AG09319 (cell line): ENCODE measurements around the gene GPR27.

ENCODE experiments used
- DNase-seq: peaks from one replicate; pipeline ENCODE4 v3.0.0-alpha.2; 2010; ENCODE audit warnings: low read depth; ENCODE audit errors: extremely low read depth
- TF ChIP-seq, protein P1 (sequence below): IDR thresholded peaks from 2 replicates; pipeline ENCODE4 v1.5.1; 2011; ENCODE audit warnings: low read depth, mild to moderate bottlenecking, inconsistent platforms, low read length, moderate library complexity

Gene GPR27

DNA sequence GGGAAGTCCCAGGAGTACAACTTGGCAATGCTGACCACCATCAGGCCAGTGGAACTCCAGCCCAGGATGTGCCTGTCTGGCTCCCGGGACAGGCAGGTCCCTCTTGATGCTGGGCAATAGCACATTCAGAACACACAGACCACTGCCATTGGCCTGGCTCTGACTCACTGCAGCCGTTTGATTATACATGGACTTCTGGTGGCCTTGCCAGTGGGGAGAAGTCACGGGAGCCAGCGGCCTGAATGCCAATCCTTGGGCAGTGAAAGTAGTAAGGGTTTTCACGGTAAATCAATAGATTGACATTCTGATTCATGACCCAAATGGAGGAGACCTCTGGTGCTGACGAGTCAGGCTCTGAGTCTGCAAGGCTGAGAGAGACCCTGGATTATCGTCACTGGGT lies 43.8 kb downstream of the GPR27 start:
- TF ChIP-seq, protein P1, sequence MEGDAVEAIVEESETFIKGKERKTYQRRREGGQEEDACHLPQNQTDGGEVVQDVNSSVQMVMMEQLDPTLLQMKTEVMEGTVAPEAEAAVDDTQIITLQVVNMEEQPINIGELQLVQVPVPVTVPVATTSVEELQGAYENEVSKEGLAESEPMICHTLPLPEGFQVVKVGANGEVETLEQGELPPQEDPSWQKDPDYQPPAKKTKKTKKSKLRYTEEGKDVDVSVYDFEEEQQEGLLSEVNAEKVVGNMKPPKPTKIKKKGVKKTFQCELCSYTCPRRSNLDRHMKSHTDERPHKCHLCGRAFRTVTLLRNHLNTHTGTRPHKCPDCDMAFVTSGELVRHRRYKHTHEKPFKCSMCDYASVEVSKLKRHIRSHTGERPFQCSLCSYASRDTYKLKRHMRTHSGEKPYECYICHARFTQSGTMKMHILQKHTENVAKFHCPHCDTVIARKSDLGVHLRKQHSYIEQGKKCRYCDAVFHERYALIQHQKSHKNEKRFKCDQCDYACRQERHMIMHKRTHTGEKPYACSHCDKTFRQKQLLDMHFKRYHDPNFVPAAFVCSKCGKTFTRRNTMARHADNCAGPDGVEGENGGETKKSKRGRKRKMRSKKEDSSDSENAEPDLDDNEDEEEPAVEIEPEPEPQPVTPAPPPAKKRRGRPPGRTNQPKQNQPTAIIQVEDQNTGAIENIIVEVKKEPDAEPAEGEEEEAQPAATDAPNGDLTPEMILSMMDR: no peak
- no peak for DNase-seq

DNA sequence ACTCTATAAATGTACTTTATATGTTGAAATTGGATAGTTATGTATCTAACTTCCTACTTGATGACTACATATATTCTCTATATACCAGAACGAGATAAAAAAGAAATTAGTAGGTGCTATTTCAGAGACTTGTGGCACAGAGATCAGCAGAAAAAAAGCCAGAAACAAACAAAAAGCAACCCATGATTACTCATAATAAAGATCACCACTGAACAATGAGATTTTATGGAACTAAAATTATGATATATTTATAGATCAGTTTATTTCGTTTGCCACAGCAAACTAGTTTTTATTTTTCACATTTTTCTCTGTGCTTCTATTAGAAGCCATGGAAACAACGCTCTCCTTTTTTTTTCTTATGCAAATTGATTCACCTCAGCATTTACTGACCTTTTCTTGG lies 46.4 kb downstream of the GPR27 start:
- TF ChIP-seq, protein P1: no peak
- DNase-seq: no peak

DNA sequence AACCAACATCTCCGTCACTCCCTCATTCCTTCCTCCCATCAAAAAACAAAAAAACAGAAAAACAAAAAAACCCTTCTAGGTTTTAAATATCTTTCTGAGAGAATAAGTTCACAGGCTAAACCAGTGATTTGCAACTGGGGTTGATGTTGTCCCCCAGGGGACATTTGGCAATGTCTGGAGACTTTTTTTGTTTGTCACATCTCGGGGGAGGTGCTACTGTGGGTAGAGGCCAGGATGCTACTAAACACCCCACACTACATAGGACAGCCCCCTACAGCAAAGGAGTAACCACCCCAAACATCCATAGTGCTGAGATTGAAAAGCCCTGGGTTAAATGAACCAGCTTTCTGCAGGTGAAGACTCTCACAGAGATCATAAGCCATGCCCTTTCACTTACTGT lies 48.3 kb downstream of the GPR27 start:
- no peak for DNase-seq
- TF ChIP-seq, protein P1: no peak

DNA sequence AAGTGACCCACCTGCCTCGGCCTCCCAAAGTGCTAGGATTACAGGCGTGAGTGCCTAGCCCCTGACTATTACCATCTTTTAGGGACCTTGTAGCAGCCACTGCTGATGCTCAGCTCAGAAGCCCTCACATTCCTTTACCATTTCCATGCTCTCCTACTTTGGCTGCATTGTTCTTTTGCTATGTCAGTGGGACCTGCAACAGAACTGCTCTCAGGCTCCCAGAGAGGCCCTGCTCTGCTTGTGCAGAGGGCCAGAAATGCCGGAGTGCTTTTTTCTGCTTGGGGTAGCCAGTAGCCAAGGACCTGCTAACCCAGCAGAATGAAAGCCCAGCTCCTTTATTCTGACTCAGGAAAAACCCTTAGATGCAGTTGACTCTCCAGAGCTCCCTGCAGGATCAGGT lies 49.6 kb downstream of the GPR27 start:
- DNase-seq: no peak

DNA sequence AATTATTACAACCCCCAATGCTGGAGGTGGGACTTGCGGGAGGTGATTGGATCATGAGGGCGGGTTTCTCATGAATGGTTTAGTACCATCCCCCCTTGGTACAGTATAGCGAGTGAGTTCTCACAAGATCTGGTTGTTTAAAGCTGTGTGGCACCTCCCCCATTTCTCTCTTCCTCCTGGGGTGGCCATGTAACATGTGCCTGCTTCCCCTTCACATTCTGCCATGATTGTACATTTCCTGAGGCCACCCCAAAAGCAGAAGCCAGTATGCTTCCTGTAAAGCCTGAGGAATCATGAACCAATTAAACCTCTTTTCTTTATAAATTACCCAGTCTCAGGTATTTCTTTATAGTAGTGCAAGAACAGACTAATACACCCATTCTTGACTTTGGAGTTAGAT lies 51.5 kb downstream of the GPR27 start:
- TF ChIP-seq, protein P1: no peak
- no peak for DNase-seq

More for the DNA sequence above, 49.6 kb downstream of the GPR27 start:
- TF ChIP-seq, protein P1: no peak

DNA sequence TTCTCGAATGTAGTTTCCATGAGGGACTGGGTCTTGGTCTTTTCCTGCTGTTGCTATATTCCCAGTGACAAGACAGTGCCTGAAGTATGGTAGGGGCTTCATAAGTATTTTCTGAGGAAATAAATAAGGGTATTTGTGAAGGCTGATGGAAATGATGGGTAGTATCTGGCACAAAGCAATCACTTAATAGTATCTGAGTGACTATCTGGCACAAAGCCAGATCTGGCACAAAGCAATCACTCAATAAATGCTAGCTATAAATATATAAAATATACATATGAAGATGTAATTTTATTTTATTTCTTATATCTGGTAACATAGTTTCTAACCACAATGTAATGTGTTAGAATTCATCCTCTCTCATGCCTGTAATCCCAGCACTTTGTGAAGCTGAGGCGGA lies 52.0 kb downstream of the GPR27 start:
- TF ChIP-seq, protein P1: no peak
- DNase-seq: no peak
